ELR (cell line): Measurements from ENCODE around the gene WDR70.

Experiments
- DNase-seq: peaks from one replicate; pipeline ENCODE4 v3.0.0-alpha.2; 2015; ENCODE audit warnings: low read depth

Gene WDR70

DNA sequence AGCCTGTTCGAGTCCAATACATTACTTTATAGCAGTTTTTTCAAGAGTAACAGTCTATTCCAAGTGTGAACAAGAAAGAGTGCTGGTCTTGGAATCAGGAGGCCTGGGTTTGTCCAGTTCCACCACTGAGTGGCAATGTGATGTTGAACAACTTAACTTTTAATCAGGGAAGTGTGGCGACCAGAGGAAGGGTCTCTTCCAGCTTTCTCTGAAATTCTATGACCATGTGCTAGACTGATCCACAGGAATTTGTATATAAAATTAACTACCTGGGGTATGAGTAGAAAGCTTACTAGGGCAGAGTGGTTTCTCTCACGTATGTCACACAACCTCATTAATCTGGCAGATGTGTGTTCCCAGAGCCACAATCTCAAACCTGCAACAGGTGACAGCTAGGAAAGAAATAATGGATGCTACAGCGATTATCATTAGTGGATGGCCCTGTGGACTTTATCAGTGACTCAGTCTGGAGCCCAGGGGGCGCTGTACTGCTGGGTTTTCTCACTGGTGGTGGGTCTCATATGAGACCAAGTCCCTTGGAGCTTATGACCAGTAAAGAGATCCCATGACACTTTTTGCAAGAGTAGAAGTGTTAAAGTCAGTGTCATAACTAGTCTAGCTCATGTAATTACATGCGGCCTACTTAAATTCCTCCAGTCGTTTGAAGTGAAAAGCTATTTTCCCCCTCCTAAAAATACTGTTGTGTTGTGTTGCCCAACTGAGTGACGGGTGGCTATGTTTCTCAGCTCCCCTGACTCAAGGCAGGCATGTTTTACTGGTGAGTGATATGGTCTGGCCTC, 344.2 kb downstream of the WDR70 start:
- peak; percentile 60 for DNase-seq

DNA sequence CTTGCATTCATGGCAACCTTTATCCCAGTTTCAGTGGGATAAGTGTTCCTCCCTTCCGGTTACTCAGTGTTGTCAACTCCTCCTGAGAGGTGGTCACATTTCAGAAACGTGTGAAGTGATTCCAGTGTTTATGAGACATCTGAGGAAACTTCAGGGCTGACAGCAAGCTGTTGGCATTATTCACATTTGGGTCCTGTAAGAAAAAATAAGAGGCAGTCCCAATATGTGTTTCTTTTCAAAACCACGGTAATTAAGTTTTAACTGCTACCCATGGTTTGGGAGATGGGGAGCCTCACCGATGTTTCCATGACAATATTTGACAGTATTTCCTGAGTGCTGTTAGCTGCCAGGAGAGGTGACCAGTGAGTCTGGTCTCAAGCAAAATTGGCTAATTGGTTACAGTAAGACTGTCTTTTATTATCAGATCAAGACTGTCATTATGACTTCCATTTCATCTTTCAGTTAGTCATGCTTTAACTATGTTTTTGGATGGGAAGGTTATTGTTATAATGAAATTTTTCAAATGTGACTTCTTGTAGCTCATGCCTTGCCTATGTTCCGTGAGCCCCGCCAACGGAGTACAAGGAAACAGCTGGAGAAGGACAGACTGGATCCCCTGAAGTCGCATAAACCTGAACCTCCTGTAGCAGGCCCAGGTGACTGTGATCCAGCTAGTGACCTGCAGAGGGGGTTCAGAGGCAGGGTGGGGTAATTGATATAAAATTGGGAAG, 345.4 kb downstream of the WDR70 start:
- peak; percentile 82 for DNase-seq

DNA sequence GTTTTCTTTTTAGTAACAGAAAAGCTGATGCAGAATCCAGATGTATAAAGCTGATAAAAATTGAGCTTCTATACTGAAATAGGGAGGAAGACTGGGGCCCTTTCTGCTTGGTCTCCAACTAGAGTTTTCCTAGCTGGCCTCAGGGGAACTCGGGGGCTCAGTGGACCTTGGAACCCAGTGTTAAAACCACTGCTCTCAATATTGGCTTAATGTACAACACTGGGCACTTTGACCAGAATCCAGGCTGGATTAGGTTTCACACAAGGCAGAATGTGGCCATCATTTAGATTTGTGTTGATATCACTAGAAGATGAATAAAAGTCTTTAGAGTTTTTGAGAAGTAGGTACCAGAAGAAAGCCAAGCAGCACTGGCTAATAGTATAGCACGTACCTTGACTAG, 346.1 kb downstream of the WDR70 start:
- no peak for DNase-seq

DNA sequence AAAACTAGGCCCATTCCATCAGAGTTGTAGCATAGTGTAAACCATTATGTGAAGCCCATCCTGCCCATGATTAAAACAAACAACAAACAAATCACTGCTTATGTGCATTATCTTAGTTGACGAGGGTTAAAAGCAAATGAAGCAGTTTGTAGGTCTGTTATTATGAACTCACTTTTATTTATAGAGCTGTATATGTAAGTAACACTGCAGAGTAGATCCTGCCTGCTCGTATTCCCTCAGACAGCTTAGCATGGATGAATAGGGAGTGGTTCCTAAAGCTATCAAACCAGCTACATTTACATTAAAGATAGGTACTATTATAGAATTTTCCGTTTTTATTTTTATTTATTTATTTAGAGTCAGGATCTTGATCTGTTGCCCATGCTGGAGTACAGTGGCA, 348.1 kb downstream of the WDR70 start:
- no peak for DNase-seq

DNA sequence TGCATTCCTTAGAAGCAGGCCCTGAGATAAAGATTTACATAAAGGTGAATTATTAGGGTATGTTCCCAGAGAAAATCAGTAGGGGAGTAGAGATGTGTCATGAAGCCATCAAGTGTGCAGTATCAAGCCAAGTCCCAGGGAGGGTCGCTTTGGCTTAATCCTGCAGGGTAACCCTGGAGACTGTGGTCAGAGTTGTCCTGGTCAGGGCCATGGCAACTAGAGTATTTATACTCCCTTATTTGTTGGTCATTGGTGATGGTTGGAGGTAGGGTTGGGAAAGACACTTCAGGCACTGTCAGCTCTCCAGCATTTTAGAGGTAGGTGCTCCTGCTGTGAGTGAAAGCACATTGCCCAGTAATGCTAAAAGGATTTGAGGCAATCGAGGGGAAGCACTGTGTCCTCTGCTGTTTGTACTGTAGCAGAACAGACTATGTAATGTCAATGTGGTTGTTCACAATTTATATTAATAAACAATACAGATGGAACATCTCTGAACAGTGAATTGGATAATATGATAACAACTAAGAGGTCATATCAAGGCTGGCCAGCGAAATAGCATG, 351.9 kb downstream of the WDR70 start:
- no peak for DNase-seq

DNA sequence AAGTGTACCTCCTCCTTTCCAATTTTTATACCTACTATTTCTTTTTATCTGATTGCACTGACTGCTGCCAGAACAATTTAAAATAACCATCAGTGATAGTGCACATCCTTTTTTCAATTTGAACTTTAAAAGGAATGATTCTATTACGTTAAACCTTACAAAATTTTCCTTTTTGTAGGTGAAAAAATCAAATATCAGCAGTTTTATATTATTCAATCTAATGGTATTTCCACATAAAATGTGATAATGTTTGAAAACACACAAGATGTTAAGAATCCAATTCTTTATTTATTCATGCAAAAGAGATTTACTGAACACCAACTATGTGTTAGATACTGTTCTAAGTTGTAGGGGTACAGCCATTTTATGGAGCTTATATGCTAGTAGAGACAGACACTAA, 355.0 kb downstream of the WDR70 start:
- no peak for DNase-seq

DNA sequence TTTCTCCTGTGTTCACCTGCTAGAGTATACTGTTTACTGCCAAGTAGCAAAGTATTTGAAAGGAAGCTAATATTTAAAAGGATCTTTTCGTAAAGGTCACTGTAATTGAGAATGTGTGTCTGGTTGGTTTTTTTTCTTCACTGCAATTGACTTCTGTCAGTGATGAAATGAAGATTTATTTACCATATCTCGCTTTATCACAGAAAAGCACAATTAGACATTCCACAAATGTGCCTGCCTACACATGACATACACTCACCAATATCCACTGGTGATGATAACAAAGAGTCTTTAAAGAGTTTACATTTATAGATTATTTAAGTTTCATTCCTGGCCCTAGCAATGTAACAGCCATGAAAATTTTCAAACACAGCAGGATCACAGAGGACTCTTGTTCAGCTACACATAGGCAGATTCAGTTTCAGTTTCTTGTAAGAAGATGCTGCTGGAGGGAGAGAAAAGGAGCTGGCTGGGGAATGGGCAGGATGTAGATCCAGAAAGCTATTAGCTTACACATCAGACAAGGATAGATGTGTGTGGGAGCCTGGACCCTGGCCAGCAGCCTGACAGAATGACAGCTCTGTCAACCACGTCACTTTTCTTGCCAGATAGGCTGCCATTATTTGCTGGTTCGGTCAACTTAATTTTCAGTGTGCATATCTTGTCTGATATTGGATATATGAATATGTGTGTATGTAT, 356.7 kb downstream of the WDR70 start:
- DNase-seq = peak; percentile 50

DNA sequence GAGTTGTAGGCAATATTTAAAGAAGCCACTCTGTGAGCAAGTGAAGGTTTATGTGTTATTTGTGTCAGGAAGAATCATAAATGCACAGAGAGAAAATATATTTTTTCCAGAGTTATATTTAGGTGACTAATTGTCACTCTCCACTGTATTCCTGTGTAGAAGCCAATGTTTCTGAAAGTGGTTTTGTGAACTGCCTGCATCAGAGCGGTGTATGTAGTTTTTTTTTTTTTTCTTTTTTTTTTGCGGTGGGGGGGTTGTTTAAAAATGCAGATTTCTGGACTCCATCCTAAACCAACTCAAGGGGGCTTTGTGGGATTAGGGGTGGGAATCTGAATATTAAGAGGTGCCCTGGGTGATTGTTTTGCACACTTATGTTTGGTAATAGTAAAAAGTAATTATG, 357.3 kb downstream of the WDR70 start:
- no peak for DNase-seq

DNA sequence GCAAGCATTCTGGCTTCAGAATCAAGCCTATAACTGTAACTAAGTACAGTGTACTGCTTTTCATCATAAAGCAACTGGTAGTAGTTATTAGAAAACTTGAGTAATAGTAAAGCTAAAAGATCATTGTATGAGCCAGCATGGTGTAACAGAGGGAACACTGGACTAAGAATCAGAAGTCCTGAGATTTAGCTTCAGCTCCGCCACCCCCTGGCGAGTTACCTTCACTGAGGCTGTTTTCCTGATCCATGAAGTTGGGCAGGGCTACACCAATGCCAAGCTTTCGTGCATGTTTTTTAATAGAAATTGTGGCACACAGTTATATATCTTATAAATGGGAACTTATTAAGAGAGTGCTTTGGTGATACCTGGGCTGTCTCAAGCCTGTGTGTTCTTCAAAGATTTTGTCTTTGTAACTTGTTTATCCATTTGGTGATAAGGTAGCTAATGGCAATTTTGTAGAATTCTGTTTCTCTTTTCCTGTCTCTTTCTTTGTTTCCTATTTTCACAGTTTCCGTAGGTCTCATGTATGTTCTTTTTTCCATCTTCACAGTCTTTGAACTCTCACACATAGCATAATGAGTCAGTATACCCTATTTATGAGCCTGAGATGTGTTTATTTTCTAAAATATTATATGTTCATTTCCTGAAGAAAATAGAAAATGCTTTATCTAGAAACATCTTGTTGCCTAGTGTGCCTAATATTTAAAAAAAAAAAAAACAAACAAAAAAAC, 358.4 kb downstream of the WDR70 start:
- peak; percentile 17 for DNase-seq

DNA sequence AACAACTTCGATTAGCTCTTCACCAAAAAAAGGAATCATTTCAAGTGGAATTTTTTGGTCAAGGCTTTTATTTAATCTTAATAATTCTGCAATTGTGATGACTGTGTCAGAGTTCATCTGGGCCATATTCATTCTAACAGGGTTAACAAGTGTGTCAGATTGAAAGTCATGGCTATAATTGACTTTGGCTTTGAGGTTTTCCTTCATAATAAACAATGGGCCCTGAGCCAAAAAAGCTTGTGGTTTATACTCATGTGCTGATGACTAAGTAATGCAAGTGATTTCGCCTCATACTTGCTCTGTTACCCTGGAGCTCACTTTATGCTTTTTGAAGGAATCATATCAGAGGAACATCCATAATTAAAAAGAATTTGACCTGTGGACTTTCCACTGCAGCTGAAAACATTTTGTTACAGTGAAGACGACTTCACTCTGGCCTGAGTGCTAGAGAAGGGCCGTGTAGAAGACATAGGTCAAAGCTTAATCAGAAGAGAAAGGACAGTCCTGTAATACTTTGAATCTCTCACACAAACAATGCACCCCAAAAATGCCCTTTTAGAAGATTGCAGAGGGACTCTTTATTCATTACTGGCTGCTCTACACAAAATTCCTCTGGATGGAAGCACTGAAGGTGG, 359.1 kb downstream of the WDR70 start:
- peak; percentile 100 for DNase-seq

DNA sequence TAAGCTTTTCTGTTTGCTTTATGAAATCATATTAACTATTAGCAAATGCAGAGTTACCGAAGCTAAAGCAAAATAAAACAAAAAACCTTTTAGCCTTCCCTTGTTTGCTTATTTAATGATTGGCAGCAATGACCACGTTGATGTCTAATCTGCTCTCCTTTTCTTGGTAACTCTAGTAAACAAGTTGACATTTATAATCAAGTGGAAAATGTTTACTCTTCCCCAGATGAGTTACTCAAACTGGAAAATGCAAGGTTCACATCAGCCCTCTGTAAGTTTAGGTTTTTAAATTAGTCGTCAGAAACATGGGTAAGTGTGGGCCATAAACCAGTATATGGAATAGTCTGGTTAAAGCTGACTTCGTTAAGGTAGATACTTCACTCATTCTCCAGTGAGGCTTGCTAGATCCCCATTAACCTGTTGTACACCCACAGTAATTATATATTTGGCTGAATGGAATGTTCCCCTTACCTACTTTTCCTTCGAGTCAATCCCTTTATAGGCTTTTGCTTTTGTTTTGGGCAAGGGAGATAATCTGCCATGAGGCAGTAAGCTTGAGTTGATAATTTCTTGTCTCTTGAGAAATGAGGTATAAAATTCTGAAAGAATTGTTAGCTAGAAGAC, 359.9 kb downstream of the WDR70 start:
- DNase-seq = no peak

DNA sequence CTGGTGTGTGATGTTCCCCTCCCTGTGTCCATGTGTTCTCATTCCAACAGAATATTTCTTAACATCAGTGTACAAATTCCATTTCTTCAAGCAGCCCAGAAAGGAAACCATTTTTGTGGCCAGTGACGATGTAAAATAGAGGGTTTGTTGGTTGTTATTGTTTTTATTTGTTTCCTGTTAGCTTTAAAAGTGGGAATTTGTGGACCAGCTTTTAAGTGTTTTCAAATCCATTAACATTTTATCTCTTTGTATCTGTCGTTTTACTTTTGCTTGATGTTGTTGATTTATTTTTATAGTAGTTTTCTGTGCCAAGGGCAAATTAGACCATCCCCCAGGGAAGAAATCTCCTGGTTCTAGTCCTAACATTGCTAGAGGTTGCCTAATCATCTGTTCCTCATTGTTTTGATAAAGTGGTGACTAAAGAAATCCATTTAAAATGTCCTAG, 360.7 kb downstream of the WDR70 start:
- peak; percentile 54 for DNase-seq

DNA sequence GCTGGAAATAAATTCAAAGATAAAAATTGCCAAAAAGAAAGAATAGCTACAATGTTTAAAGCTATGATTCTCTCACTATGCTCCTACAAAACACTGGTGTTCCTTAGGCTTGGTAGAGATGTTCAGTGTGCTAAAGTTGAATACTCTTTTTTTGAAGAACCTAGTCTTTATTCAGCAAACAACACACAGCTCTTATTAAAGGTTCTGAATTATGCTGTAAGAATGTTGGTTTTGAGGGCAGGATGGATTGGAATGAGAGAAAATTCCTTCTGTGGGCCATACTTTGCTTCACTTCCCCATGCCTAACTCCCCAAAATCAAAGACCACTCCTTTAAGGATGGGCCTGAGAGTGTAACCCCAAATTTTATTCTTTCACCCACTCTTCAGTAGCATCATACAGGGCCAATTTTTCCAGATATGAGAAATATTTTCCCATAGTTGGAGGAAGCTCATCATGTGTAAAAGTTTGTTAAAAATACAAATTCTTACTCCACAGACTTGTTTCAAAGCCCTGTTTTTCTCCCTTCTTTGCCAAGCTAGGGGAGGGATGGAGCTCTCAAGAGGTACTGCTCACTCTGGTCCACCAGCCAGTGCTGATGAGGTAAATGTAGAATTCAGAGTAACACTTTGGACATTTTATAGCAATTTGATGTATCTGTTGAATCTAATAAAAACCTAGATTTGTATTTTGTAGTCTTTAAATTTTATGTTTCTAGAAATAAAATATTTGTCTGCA, 361.4 kb downstream of the WDR70 start:
- peak; percentile 48 for DNase-seq

DNA sequence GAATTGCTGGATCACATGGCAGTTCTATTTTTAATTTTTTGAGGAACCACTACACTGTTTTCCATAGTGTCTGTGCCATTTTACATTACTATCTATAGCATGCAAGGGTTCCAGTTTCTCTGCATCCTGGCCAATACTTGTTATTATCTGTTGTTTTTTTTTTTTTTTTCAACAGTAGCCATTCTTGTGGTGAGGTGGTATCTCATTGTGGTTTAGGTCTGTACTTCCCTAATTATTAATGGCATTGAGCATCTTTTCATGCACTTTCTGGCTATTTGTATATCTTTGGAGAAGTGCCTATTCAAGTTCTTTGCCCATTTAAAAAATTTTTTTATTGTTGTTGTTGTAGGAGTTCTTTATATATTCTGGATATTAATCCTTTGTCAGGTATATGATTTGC, 363.0 kb downstream of the WDR70 start:
- no peak for DNase-seq

DNA sequence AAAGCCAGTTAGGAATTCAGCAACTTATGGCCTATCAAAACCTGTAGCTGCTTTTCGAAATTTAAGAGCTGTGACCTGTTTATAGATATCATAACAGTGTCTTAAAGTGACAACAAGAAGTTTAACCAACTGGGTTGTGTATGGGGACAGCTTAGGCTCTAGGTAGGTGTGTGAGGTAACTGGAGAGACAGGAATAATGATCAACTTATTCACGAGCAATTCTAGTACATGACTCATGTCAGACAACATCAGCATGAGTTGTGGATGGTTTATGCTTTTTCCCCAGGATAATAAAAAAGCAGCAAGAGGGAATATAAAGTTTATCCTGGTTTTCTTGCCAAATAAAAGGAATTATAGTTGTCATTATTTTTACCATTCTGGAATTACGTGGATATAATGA, 372.1 kb downstream of the WDR70 start:
- DNase-seq = peak; percentile 73

DNA sequence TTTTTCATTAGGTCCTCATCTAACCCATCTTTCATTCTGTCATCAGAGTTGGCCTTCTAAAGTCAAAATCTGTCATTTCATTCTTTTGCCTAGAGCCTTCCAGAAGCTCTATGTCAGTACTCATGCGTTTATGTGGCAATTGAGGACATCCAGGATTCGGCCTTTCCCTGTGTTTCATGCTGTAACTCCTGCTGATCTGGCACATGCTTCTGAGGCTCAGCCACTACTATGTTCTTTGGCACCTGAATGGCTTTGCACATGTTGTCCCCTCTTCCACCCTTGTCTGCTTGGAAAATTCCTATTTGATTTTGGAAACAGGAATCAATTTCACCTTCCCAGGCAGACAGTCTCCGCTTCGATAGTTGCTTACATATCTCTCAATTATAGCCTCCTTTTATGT, 375.9 kb downstream of the WDR70 start:
- no peak for DNase-seq

DNA sequence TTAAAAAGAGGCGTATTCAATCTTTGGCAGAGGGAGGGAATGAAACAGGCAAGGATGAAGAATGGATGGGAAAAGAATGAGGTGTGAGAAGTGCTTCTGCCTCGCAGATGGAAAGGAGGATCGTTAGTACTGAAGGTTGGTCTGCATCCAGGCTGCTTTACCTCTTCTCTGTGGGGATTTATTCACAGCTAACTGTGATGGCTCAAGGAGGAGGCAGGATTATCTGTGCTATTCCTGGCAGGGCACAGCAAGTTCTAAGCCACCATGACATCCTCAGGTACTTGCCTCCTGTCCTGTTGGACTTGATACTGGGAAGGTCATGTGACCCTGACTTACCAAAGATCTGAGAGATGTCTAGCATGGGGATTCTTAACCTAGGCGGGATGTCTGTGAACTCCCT, 376.5 kb downstream of the WDR70 start:
- no peak for DNase-seq

DNA sequence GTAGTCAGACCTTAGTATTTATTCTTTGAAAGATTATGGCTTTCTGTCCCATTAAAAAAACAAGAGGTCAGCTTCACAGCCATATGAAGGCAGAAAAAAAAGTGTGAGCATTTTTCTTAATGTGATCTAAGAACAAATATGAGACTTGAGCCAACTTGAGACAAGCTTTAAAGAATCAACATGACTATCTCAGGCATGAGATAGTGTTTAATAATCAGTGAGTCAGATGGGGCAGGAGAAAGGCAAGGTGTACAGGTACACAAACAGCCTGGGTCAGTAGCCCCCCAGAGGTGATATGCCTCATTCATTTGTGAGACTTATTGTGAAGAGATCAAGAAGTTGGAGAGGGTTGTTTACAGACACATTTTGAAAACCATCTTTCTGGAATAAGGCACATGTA, 377.1 kb downstream of the WDR70 start:
- DNase-seq = no peak

DNA sequence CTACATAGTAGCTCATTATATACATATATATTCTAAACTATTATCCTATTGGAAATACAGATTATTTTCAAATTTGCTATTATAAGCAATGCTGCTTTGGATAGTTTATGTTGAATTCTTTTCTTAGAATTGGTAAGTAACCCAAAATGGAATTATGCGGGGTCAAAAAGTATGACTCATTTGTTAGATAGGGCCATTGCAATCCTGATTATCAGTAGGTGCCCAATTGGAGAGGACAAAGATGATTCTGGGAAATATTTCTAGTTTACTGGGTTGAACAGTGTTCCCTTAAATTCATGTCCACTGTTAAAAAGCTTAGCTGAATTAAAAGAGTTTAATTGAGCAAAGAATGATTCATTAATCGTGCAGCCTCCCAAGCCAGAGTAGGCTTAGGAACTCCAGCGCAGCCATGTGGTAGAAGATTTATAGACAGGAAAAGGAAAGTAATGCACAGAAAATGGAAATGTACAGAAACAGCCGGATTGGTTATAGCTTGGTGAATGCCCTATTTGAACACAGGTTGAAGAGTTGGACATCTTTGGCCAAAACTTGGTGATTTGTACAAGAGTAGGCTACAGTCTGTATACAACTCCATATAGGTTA, 379.0 kb downstream of the WDR70 start:
- peak; percentile 55 for DNase-seq

DNA sequence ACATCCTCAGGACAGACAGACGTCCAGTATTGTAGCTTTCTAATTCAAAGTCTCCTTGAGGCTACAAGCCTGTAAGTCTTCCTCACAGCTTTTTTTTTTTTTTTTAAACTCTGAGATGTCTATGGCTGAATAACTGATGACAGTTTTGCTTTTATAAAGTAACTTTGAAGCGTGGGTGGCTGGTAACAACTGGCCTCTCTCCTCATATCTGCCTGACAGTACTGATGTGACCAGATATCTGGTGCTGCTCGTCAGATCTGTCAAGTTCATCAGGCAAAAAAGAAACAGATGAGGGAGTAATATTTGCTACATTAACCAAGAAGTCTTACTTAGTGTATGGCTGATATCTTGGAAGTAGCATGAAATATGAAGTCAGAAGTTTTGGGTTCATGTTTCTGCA, 388.1 kb downstream of the WDR70 start:
- DNase-seq = no peak
